Esophagus muscularis mucosa (tissue), 4 donors: ENCODE measurements around the gene KPNA6. TPM values are rescaled to one million over a fixed set of nuclear protein-coding genes. Genes with fewer than 3 reads are reported as not detected.

Source experiments
- DNase-seq: peaks from one replicate; pipeline ENCODE4 v3.0.0-alpha.2; 2017; ENCODE audit errors: extremely low spot score
- H3K27ac ChIP-seq, 4 donors: fragments of 200-600 bp; sonication (generic); replicated peaks in 1 of 4; 1 replicate in 3 of 4; 2 replicates in 1 of 4; pipeline ENCODE4 v1.5.1; 2016 to 2019; ENCODE audit warnings: mild to moderate bottlenecking in 1 of 4
- H3K27me3 ChIP-seq, 4 donors: fragments of 200-600 bp; sonication (generic); one replicate each; pipeline versions ENCODE4 v1.5.1 to v1.6.0; 2016 to 2019
- H3K36me3 ChIP-seq, 4 donors: fragments of 200-600 bp; sonication (generic); one replicate each; pipeline ENCODE4 v1.5.1; 2016 to 2019
- H3K4me1 ChIP-seq, 4 donors: fragments of 200-600 bp; sonication (generic); one replicate each; pipeline ENCODE4 v1.5.1; 2016 to 2019
- H3K4me3 ChIP-seq, 4 donors: fragments of 200-600 bp; sonication (generic); 1 replicate in 2 of 4; 2 replicates in 2 of 4; pipeline ENCODE4 v1.5.1; 2016 to 2019; ENCODE audit warnings: mild to moderate bottlenecking in 4 of 4, moderate library complexity in 1 of 4
- H3K9me3 ChIP-seq, 4 donors: fragments of 200-600 bp; sonication (generic); 1 replicate in 3 of 4; 2 replicates in 1 of 4; pipeline ENCODE4 v1.5.1; 2016 to 2019
- EP300 ChIP-seq: sonication (generic); formaldehyde crosslinking; IDR thresholded peaks from one replicate; pipeline ENCODE4 v1.6.1; 2017; ENCODE audit warnings: antibody characterized with exemption
- POLR2A ChIP-seq: fragments of 450-650 bp; IDR thresholded peaks from one replicate; pipeline ENCODE4 v1.6.1; 2017; ENCODE audit warnings: antibody characterized with exemption, moderate library complexity, mild to moderate bottlenecking, low read depth
- POLR2AphosphoS5 ChIP-seq, 2 donors: sonication (generic); formaldehyde crosslinking; IDR thresholded peaks; one replicate each; pipeline ENCODE4 v1.6.1; 2017; ENCODE audit warnings: antibody characterized with exemption in 2 of 2
- WGBS: methylation state at CpG from one replicate; pipeline ENCODE4 v1.1.5; 2018; 5-methylcytosine and 5-hydroxymethylcytosine counted together
- intact Hi-C: fragments of 100-400 bp; cut with DNase I; formaldehyde crosslinking; loops from one replicate; pipeline ENCODE4 v1.15.1; 2023
- total RNA-seq, 4 donors: library from RNA; depleted of rRNA; stranded (reverse); fragments of >200 nt; gene quantifications; one replicate each; pipeline versions ENCODE4 v1.1.0 to v1.2.1, GENCODE V29; 2016
- TF ChIP-seq, protein P1 (sequence below), 3 experiments: fragments of 200-600 bp in 2 of 3; fragments of 450-650 bp in 1 of 3; sonication (generic) in 2 of 3; IDR thresholded peaks; one replicate each; pipeline ENCODE4 v1.5.1; 2017 to 2019; ENCODE audit warnings: antibody characterized with exemption in 3 of 3, mild to moderate bottlenecking in 2 of 3, moderate library complexity in 1 of 3

KPNA6 gene
- total RNA-seq, 4 donors from 2014 or later, result 47.8 to 71.3 (median 55.4) TPM

DNA sequence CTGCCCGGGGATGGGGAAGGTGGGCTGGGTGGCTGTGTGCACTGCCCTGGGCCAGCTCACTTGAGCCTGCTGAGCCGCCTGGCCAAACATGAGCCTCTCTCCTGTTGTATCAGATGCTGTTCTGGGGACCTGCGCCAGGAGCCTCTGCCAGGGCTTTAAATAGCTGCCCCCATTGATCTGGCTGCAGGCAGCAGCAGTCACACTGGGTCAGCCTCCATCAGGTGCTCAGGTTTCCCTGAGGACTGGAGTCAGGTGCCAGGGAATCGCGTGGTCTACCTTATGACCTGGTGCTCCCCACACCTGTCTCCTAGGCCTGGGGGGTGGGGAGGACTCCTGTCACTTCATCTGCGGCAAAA, 91.8 kb downstream of the KPNA6 start:
- H3K4me1 ChIP-seq, result peaks cover 31 to 40% (median 32%) of the 10 kb centered on the region in 4 donors
- no peaks in the 10 kb centered on the region for H3K27me3 ChIP-seq
- TF ChIP-seq POLR2A, result no peak
- TF ChIP-seq EP300, result no peak
- peak; percentile 19 to 27 for TF ChIP-seq POLR2AphosphoS5 (IDR thresholded peaks at IDR 0.05)
- H3K36me3 ChIP-seq, result peaks cover 23 to 38% (median 35%) of the 10 kb centered on the region in 4 donors
- H3K9me3 ChIP-seq, result no peaks in the 10 kb centered on the region
- intact Hi-C loops, result no loop called here
- H3K4me3 ChIP-seq, result peak overlapping the region; percentile 66 to 73 (median 68)
- no peak for DNase-seq
- WGBS, result 49% methylated on average over 6 of the region's 6 CpGs
- H3K27ac ChIP-seq, result peak overlapping the region; percentile 84 to 90 (median 88)

DNA sequence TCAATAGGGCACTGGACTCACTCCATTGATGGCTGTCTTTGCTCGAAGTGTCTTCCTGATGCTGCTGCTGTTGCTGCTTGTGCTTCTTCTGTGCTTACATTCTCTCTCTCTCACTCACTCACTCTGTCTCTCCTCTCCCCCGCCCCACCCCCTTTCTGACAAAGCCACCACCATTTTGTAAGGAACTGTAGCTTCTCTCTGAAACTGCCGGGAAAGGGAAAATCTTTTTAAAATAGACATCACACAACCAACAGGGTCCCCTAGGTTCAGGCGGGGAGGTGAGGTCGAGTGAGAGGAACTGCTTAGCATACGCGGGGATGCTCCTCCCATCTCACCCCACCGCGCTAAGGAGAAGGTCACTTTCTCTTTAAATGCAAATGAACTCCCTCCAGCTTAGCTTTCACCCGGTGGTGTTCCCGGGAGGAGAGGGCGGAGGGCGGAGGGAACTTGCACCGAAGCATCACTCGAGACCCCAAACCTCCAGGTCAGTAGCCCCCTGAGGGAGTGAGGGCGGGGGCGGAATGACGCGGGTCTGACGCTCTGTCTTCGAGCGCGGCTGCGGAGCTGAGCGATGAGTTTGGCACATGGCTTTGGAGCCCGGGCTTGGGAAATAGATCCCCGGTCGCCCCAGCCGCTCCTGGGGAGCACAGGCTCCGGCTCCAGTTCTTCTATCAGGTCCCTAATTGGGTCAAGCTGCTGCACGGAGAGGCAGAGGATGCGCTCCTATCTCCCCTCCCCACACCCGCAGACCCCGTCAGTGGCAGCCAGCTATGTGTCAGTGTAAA, 92.6 kb downstream of the KPNA6 start, which contains the start of gene CCDC28B:
TSS of gene CCDC28B (plus strand) at position 370 of the 785 bp plus-strand sequence. CDS start 1,341 bp downstream, outside the sequence.
- Histone ChIP-seq H3K9me3 (no peaks in the 10 kb centered on the region), H3K27me3 (no peaks in the 10 kb centered on the region), H3K36me3 (peaks cover 16 to 31% (median 28%) of the 10 kb centered on the region in 4 donors), H3K4me1 (peaks cover 36 to 47% (median 39%) of the 10 kb centered on the region in 4 donors), H3K27ac (peak within 1 kb of the TSS; percentile 84 to 90 (median 88)), H3K4me3 (peak within 1 kb of the TSS; percentile 66 to 73 (median 68))
- intact Hi-C loops, result no loop called here
- under 1% methylated on average over 10 of the region's 34 CpGs for WGBS
- DNase-seq, result no peak
- TF ChIP-seq POLR2A (no peak), POLR2AphosphoS5 (IDR thresholded peaks at IDR 0.05) (peak; percentile 54 to 62), EP300 (no peak)
- TF ChIP-seq, protein P1, sequence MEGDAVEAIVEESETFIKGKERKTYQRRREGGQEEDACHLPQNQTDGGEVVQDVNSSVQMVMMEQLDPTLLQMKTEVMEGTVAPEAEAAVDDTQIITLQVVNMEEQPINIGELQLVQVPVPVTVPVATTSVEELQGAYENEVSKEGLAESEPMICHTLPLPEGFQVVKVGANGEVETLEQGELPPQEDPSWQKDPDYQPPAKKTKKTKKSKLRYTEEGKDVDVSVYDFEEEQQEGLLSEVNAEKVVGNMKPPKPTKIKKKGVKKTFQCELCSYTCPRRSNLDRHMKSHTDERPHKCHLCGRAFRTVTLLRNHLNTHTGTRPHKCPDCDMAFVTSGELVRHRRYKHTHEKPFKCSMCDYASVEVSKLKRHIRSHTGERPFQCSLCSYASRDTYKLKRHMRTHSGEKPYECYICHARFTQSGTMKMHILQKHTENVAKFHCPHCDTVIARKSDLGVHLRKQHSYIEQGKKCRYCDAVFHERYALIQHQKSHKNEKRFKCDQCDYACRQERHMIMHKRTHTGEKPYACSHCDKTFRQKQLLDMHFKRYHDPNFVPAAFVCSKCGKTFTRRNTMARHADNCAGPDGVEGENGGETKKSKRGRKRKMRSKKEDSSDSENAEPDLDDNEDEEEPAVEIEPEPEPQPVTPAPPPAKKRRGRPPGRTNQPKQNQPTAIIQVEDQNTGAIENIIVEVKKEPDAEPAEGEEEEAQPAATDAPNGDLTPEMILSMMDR (IDR thresholded peaks at IDR 0.05), result no peak

DNA sequence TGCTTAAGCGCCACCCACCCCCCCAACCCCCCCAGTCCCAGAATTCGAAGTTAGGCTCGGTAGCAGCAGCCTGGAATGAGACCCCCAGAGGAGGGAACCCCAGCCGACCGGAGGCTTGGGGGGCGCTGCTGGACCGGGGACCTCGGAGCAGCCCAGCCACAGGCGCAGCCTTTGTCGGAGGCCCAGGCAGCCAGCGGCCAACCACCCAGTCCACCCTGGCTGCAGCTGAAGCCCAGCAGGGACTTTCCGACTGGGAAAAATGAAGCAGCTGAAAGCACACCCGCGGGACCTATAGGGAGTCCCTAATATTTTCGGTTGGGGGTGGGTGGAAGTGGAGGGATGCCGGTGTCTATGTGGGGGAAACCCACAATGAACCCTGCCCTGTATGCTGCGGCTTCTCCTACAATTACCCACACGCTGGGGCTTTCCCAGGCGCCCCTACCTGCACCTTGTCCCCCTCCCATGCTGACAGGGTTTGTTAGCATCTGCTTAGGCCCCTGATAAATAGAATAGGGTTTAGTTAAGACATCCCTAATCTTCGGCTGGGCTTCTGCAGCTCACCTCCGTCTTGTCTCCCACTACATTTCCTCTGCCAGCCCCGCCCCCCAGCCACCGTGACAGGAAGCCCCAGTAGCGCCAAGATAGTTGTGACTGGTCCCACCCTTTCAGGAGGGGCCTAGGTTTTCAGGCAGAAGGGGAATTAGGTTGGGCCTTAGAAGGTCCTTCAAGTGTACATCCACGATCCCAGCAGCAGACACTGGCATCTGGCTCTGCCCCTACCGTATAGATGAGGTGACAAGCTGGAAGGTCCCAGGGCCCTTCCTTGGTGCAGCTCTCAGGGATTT, 93.4 kb downstream of the KPNA6 start:
- Histone ChIP-seq H3K27me3 (no peaks in the 10 kb centered on the region), H3K9me3 (no peaks in the 10 kb centered on the region), H3K36me3 (peaks cover 8 to 23% (median 19%) of the 10 kb centered on the region in 4 donors), H3K4me3 (peak overlapping the region; percentile 66 to 73 (median 68)), H3K4me1 (peaks cover 39 to 54% (median 44%) of the 10 kb centered on the region in 4 donors), H3K27ac (peak overlapping the region; percentile 84 to 90 (median 88))
- WGBS, result 5% methylated on average over 21 of the region's 26 CpGs
- DNase-seq, result peak; percentile 95
- TF ChIP-seq POLR2AphosphoS5 (IDR thresholded peaks at IDR 0.05), result peak in 1 of 2 donors; percentile 17
- TF ChIP-seq POLR2A, result no peak
- no peak for TF ChIP-seq EP300
- TF ChIP-seq, protein P1 (IDR thresholded peaks at IDR 0.05), result no peak
- intact Hi-C loops, result no loop called here

DNA sequence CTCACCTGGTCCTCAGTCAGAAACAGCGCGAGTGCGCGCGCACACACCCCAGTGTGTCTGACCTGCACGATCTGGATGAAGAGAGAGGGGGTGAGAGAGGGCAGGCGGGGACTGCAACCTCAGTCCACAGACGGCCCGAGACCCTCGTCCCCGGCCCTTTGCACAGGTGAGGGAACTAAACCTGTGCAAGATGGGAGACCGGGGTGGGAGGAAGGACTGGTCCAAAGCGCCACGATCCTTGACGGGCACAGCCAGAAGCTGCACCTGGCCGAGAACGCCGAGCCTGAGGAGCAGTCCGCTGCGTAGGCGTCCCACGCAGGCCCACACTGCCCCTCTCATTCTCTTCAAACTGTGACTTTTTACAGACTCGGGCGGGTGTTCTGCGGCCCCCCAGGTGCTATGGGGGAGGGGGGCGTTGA, 97.1 kb downstream of the KPNA6 start:
- WGBS, result 23% methylated on average over 17 of the region's 26 CpGs

DNA sequence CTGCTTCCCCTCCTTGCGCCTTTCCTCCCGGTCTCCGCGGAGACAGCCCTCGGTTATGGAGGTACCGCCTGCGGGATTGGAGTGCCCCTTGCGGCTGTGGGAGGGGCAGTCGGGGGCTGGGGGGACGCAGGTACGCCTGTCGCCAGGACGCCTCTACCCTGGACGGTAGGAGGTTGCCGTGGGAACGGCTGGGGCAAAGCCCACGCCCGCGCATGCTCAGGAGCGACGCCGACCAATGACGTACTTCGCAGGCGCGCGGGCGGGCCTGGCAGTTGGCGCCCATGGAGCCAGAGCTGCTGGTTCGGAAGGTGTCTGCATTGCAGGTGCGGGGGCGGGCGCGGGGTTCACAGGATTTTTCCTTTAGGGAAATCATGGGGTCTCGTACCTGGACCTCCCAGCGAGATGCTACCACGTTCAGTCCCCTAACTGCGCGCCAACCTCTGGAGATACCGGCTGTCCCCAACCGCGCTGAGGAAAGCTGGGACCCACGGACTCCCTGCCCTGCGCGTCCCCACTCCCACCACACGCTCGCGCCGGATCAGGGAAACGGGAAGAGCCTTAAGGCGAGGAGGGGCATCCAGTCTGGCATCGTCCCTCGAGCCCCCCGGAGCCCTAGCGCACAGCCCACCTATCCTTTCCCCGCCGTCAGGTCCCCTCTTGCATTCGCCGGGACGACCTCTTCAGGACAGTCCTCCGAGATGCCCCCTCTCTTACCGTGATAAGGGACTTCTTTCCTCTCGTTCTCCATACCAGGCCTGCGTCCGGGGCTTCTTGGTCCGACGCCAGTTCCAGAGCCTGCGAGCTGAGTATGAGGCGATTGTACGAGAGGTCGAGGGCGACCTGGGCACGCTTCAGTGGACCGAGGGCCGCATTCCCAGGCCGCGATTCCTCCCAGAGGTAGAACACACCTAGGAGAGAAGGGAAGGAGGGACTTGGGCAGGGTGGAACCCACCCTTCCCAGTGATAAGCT, 97.8 kb downstream of the KPNA6 start, which contains the start of gene IQCC:
TSS of gene IQCC (plus strand) at position 271 of the 970 bp plus-strand sequence. CDS start at position 282, 11 bp downstream.
- no peaks in the 10 kb centered on the region for H3K36me3 ChIP-seq
- TF ChIP-seq POLR2AphosphoS5 (IDR thresholded peaks at IDR 0.05) (peak; percentile 84 to 91), EP300 (no peak)
- peak; percentile 96 for DNase-seq
- H3K4me1 ChIP-seq, result peaks cover 26 to 42% (median 38%) of the 10 kb centered on the region in 4 donors
- 3% methylated on average over 26 of the region's 77 CpGs for WGBS
- H3K4me3 ChIP-seq, result peak within 1 kb of the TSS; percentile 60 to 69 (median 66)
- H3K9me3 ChIP-seq, result no peaks in the 10 kb centered on the region
- intact Hi-C loops, result no loop called here
- H3K27ac ChIP-seq, result peak within 1 kb of the TSS; percentile 42 to 72 (median 57)
- no peaks in the 10 kb centered on the region for H3K27me3 ChIP-seq

More for the DNA sequence above, 97.1 kb downstream of the KPNA6 start:
- no peaks in the 10 kb centered on the region for H3K9me3 ChIP-seq
- intact Hi-C loops, result no loop called here
- no peak for DNase-seq
- H3K4me1 ChIP-seq, result peaks cover 28 to 45% (median 42%) of the 10 kb centered on the region in 4 donors
- no peak for TF ChIP-seq POLR2A
- TF ChIP-seq EP300, result no peak
- no peaks in the 10 kb centered on the region for H3K36me3 ChIP-seq
- peak overlapping the region; percentile 42 to 72 (median 57) for H3K27ac ChIP-seq
- peak overlapping the region; percentile 60 to 69 (median 66) for H3K4me3 ChIP-seq
- H3K27me3 ChIP-seq, result no peaks in the 10 kb centered on the region
